ENCODE measurements around the gene FOXJ3.

DNA sequence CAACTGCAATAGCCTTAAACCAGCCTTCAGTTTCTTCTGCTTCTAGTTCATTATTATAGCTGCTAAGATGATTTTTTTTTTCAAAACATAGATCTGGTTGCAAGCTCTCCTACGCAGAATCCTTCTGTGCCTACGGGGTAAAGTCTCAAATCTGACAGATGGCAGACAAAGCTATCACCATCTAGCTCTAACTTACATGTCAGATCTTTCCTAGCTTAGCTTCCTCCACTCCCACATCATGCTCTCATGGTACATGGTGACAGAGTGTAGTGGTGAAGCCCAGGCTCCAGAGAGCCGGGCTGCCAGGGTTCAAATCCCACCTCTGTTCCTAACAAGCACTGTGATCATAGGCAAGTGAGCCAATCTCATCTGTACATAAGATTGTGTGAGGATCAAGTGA, 206.1 kb downstream of the FOXJ3 start:
- no peak for TF ChIP-seq POLR2A (IDR thresholded peaks at IDR 0.05)
- TF ChIP-seq, protein P1, sequence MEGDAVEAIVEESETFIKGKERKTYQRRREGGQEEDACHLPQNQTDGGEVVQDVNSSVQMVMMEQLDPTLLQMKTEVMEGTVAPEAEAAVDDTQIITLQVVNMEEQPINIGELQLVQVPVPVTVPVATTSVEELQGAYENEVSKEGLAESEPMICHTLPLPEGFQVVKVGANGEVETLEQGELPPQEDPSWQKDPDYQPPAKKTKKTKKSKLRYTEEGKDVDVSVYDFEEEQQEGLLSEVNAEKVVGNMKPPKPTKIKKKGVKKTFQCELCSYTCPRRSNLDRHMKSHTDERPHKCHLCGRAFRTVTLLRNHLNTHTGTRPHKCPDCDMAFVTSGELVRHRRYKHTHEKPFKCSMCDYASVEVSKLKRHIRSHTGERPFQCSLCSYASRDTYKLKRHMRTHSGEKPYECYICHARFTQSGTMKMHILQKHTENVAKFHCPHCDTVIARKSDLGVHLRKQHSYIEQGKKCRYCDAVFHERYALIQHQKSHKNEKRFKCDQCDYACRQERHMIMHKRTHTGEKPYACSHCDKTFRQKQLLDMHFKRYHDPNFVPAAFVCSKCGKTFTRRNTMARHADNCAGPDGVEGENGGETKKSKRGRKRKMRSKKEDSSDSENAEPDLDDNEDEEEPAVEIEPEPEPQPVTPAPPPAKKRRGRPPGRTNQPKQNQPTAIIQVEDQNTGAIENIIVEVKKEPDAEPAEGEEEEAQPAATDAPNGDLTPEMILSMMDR (IDR thresholded peaks at IDR 0.05), result no peak
- TF ChIP-seq POLR2AphosphoS5 (IDR thresholded peaks at IDR 0.05), result no peak
- no peak for TF ChIP-seq EP300 (IDR thresholded peaks at IDR 0.05)

Measured in sigmoid colon (tissue), 4 donors.